Astrocyte (in vitro differentiated cells and primary cell): ENCODE data around the gene STOM. TPM values are rescaled to one million over a fixed set of nuclear protein-coding genes. Genes with fewer than 3 reads are reported as not detected.

Source experiments
- DNase-seq: peaks from one replicate; pipeline ENCODE4 v3.0.0-alpha.2; 2010; ENCODE audit warnings: low read depth
- FAIRE-seq: peaks from 2 replicates; lab custom pipeline; 2011; peaks lifted over from hg19 to GRCh38; lab: Jason Lieb, UNC
- H2AFZ ChIP-seq: 2 replicates; pipeline ENCODE4 v1.6.0; 2012; ENCODE audit warnings: low read depth, low read length, inconsistent platforms
- H3K27ac ChIP-seq: 2 replicates; pipeline ENCODE4 v1.5.1; 2011; ENCODE audit warnings: low read depth, low read length, inconsistent platforms
- H3K27me3 ChIP-seq: 2 replicates; pipeline ENCODE4 v1.6.0; 2011; ENCODE audit warnings: low read length, inconsistent platforms; ENCODE audit not compliant: insufficient read depth
- H3K36me3 ChIP-seq: 2 replicates; pipeline ENCODE4 v1.5.1; 2011; ENCODE audit warnings: low read length, inconsistent platforms; ENCODE audit not compliant: insufficient read depth
- H3K4me1 ChIP-seq: 2 replicates; pipeline ENCODE4 v1.5.1; 2011; ENCODE audit warnings: low read length, inconsistent platforms; ENCODE audit not compliant: insufficient read depth
- H3K4me2 ChIP-seq: 2 replicates; pipeline ENCODE4 v1.6.0; 2012; ENCODE audit warnings: low read length, inconsistent platforms
- H3K4me3 ChIP-seq: 2 replicates; pipeline ENCODE4 v1.5.1; 2011; ENCODE audit warnings: low read depth, mild to moderate bottlenecking, low read length, inconsistent platforms; ENCODE audit not compliant: insufficient read depth
- H3K79me2 ChIP-seq: 2 replicates; pipeline ENCODE4 v1.6.0; 2012; ENCODE audit warnings: mild to moderate bottlenecking, low read length, inconsistent platforms; ENCODE audit not compliant: insufficient read depth
- H3K9ac ChIP-seq: 2 replicates; pipeline ENCODE4 v1.6.0; 2012; ENCODE audit warnings: mild to moderate bottlenecking, low read length, inconsistent platforms
- H3K9me3 ChIP-seq: 2 replicates; pipeline ENCODE4 v1.5.1; 2012; ENCODE audit warnings: low read depth, mild to moderate bottlenecking, low read length, inconsistent platforms; ENCODE audit not compliant: insufficient read depth
- H4K20me1 ChIP-seq: 2 replicates; pipeline ENCODE4 v1.6.0; 2012; ENCODE audit warnings: low read length, inconsistent platforms; ENCODE audit not compliant: insufficient read depth
- H3K27ac Mint-ChIP-seq: one replicate; pipeline ENCODE4 v1.8.0; 2021; ENCODE audit warnings: mild to moderate bottlenecking, mixed read lengths; ENCODE audit not compliant: unreplicated experiment
- H3K27me3 Mint-ChIP-seq: one replicate; pipeline ENCODE4 v1.8.0; 2021; ENCODE audit warnings: low read depth, mixed read lengths; ENCODE audit not compliant: unreplicated experiment
- H3K36me3 Mint-ChIP-seq: one replicate; pipeline ENCODE4 v1.8.0; 2021; ENCODE audit warnings: low read depth, mixed read lengths; ENCODE audit not compliant: unreplicated experiment
- H3K4me1 Mint-ChIP-seq: one replicate; pipeline ENCODE4 v1.8.0; 2021; ENCODE audit warnings: low read depth, mixed read lengths; ENCODE audit not compliant: unreplicated experiment
- H3K4me3 Mint-ChIP-seq: one replicate; pipeline ENCODE4 v1.8.0; 2021; ENCODE audit warnings: mild to moderate bottlenecking, moderate library complexity, mixed read lengths; ENCODE audit not compliant: unreplicated experiment
- H3K9me3 Mint-ChIP-seq: one replicate; pipeline ENCODE4 v1.8.0; 2021; ENCODE audit warnings: mild to moderate bottlenecking, mixed read lengths; ENCODE audit not compliant: unreplicated experiment
- EZH2 ChIP-seq: IDR thresholded peaks from 2 replicates; pipeline ENCODE4 v1.6.1; 2012; ENCODE audit warnings: mild to moderate bottlenecking, low read length, inconsistent platforms; ENCODE audit not compliant: insufficient read depth
- total RNA-seq: library from RNA; stranded (reverse); gene quantifications from 2 replicates; pipeline ENCODE4 v1.2.1, GENCODE V29; 2021
- TF ChIP-seq, protein P1 (sequence below): IDR thresholded peaks from 2 replicates; pipeline ENCODE4 v1.5.1; 2011; ENCODE audit warnings: low read depth, mild to moderate bottlenecking, inconsistent platforms, low read length, moderate library complexity; ENCODE audit not compliant: insufficient read depth

Gene STOM
- total RNA-seq, 1 donor from 2014 or later = 8.7 TPM

GRCh38 chr9:121344184-121344583, 25.9 kb downstream of the STOM start:
- FAIRE-seq (no peak), DNase-seq (no peak)
- no peak overlapping the region for H3K4me2 ChIP-seq
- no peak overlapping the region for H3K4me3 ChIP-seq
- Mint-ChIP-seq H3K27ac (no peak overlapping the region), H3K4me3 (no peak overlapping the region), H3K4me1 (peaks cover 3% of the 10 kb centered on the region), H3K27me3 (no peaks in the 10 kb centered on the region), H3K36me3 (peaks cover 2% of the 10 kb centered on the region), H3K9me3 (no peaks in the 10 kb centered on the region)
- no peaks in the 10 kb centered on the region for H3K27me3 ChIP-seq
- peaks cover 3% of the 10 kb centered on the region for H3K36me3 ChIP-seq
- H4K20me1 ChIP-seq = no peaks in the 10 kb centered on the region
- no peak overlapping the region for H3K27ac ChIP-seq
- H3K9me3 ChIP-seq = no peaks in the 10 kb centered on the region
- TF ChIP-seq EZH2 = no peak
- TF ChIP-seq, protein P1, sequence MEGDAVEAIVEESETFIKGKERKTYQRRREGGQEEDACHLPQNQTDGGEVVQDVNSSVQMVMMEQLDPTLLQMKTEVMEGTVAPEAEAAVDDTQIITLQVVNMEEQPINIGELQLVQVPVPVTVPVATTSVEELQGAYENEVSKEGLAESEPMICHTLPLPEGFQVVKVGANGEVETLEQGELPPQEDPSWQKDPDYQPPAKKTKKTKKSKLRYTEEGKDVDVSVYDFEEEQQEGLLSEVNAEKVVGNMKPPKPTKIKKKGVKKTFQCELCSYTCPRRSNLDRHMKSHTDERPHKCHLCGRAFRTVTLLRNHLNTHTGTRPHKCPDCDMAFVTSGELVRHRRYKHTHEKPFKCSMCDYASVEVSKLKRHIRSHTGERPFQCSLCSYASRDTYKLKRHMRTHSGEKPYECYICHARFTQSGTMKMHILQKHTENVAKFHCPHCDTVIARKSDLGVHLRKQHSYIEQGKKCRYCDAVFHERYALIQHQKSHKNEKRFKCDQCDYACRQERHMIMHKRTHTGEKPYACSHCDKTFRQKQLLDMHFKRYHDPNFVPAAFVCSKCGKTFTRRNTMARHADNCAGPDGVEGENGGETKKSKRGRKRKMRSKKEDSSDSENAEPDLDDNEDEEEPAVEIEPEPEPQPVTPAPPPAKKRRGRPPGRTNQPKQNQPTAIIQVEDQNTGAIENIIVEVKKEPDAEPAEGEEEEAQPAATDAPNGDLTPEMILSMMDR = no peak
- no peak overlapping the region for H2AFZ ChIP-seq
- no peaks in the 10 kb centered on the region for H3K79me2 ChIP-seq
- no peak overlapping the region for H3K9ac ChIP-seq
- peaks cover 3% of the 10 kb centered on the region for H3K4me1 ChIP-seq

DNA sequence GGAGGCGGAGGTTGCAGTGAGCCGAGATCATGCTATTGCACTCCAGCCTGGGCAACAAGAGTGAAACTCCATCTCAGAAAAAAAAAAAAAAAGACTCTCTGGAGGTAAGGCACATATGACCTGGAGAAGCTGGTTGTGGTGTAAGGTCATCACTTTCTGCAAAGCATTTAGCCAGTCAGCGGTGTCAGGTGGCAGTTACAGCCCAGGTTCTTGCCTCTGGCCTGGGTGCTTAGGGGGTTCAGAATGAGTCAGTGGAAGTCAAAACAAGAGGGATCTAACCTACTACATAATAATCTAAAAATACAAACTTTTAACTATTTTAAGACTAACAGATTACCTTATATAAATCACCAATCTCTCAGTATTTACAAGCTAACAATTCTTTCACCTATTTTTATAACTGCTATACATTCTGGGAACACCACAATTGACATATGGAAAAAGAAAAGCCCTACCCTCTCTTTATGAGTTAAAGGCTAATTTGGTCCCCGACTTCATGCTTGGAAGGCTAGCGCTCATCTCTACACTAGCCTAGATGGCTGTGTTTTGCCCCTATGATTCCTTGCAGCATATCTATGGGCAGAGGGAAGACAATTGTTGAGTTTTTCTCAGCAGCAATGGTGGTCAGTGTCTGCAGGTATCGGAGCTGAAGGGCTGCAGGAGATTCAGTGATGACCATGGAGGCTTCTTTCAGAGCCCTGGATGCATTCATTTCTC, 29.2 kb downstream of the STOM start:
- Mint-ChIP-seq H3K27me3 (no peaks in the 10 kb centered on the region), H3K9me3 (no peaks in the 10 kb centered on the region), H3K4me3 (no peak overlapping the region), H3K27ac (no peak overlapping the region), H3K4me1 (peaks cover 2% of the 10 kb centered on the region), H3K36me3 (peaks cover 6% of the 10 kb centered on the region)
- Histone ChIP-seq H3K79me2 (no peaks in the 10 kb centered on the region), H3K9me3 (no peaks in the 10 kb centered on the region), H3K27ac (no peak overlapping the region), H3K4me1 (no peaks in the 10 kb centered on the region), H4K20me1 (no peaks in the 10 kb centered on the region), H3K27me3 (no peaks in the 10 kb centered on the region), H3K4me3 (no peak overlapping the region), H3K9ac (no peak overlapping the region), H3K4me2 (no peak overlapping the region), H3K36me3 (peaks cover 6% of the 10 kb centered on the region), H2AFZ (no peak overlapping the region)
- no peak for FAIRE-seq
- TF ChIP-seq, protein P1 = no peak
- TF ChIP-seq EZH2 = no peak
- DNase-seq = no peak

DNA sequence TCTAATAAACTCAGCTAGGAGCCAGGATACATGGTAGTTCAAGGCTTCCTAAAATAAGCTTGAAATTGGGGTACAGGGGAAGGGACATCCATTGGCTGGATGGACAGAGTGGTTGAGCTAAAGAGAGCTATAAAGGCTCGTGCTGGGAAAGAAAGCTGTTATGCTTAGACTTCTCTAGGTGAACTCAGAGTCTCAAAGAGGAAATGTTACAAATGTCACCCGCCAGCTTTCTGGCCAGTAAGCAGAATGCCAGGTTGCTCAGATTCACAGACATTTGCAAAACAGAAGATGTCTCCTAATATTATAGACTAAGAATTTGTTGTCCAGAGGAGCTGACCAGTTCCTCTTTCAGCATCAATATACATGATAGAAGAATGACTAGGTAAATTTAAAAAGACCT, 30.6 kb downstream of the STOM start:
- Mint-ChIP-seq H3K9me3 (no peaks in the 10 kb centered on the region), H3K27ac (no peak overlapping the region), H3K36me3 (peaks cover 8% of the 10 kb centered on the region), H3K4me1 (peaks cover 2% of the 10 kb centered on the region), H3K27me3 (no peaks in the 10 kb centered on the region), H3K4me3 (no peak overlapping the region)
- H4K20me1 ChIP-seq = no peaks in the 10 kb centered on the region
- no peaks in the 10 kb centered on the region for H3K79me2 ChIP-seq
- H3K27ac ChIP-seq = no peak overlapping the region
- H3K36me3 ChIP-seq = peaks cover 6% of the 10 kb centered on the region
- FAIRE-seq (no peak), DNase-seq (no peak)
- H3K9me3 ChIP-seq = no peaks in the 10 kb centered on the region
- no peak overlapping the region for H3K4me3 ChIP-seq
- no peaks in the 10 kb centered on the region for H3K4me1 ChIP-seq
- TF ChIP-seq, protein P1 = no peak
- no peak for TF ChIP-seq EZH2
- no peak overlapping the region for H3K9ac ChIP-seq
- no peaks in the 10 kb centered on the region for H3K27me3 ChIP-seq
- H3K4me2 ChIP-seq = no peak overlapping the region
- H2AFZ ChIP-seq = no peak overlapping the region
